OCI-M1 (cell line): ENCODE data around the gene VWA7.

Source experiments
- DNase-seq: peaks from one replicate; lab custom pipeline; 2025; lab: John Stamatoyannopoulos, UW

VWA7 gene

DNA sequence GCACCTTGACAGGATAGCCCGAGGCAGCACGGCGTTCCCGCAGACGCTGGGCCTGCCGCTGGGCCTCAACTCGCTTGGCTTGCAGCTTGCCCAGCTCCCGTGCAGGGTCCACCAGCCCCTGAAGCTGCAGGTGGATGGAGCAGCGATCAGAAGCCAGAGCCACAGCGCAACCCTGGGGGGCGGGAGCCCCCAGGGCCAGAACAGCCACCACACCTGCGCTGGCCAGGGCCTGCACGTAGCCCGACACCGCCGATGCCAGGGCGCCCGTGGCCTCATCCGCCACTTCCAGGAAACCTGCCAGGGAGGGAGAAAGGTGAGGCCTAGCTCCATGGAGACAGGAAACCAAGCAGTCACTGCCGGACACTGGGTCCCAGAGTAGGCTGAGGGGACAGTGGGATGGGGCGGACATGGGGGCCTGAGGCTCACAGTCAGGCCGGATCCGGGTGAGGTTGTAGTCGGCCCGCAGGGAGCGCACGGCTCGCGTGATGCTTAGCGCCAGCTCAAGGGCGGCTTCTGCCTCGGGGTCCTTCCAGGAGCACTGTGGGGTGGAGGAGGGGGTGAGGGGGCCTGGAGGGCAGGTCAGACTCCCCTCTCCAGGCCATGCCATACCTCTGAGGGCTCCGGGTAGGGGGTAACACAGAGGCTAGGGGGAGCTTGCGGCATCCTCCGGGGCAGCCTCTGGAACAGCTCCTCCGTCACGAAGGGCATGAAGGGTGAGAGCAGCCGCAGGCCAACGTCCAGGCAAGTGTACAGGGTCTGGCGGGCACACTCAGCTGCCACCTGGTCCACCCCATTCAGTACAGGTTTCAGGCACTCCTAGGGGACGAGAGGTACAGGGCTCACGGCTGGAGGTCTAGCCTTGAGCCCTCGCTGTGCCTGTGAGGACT, 2.1 kb upstream of the VWA7 start:
- DNase-seq, result no peak

GRCh38 chr6:31778193-31778592, 1.1 kb upstream of the VWA7 start:
- no peak for DNase-seq

GRCh38 chr6:31777667-31778050, 531 bp upstream of the VWA7 start:
- no peak for DNase-seq

DNA sequence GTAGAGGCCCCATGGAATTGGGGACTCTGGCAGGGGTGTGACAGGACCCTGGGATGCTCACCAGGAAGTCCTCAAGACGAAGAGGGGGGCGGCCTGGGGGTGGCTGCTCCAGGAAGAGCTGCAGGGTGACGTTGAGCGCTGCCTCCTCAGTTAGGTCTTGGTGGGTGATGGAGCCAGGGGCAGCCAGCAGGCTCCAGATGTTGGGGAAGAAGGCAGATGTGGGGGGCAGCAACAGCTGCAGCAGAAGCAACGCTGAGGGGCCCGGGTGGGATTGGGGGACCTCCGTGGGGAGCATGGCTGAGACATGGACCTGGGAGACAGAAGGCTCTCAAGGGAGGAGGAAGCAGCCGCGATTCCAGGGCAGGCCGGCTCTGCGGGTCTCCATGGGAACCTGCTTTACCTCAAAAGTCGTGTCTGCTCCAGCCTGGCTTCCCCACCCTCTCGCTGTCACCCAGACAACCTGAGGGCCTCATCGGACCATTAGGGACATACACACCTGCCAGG, 591 bp downstream of the VWA7 start:
- DNase-seq, result peak; percentile 88

- DNase-seq, result no peak
Observed at GRCh38 chr6:31775633-31776484, 1.3 kb downstream of the VWA7 start.

DNA sequence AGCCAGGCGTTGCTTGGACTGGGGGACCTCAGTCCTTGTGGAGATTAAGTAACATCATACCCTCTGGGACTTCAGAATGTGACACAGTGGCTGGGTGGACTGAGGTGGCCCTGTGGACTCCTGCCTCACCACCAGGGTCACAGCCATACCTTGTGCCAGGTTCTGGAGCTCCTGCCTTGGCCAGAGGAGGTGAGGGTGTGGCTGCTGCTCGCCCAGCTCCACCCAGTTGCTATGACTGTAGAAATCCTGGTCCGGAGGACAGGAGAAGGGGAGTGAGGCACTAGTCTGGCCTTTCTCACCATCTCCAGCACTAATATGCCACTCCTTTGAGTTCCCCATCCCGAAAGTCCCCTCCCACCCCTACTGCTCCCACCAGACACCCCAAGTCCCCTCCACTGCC, 1.9 kb downstream of the VWA7 start:
- no peak for DNase-seq

GRCh38 chr6:31771992-31772358, 5.2 kb downstream of the VWA7 start:
- DNase-seq, result no peak

DNA sequence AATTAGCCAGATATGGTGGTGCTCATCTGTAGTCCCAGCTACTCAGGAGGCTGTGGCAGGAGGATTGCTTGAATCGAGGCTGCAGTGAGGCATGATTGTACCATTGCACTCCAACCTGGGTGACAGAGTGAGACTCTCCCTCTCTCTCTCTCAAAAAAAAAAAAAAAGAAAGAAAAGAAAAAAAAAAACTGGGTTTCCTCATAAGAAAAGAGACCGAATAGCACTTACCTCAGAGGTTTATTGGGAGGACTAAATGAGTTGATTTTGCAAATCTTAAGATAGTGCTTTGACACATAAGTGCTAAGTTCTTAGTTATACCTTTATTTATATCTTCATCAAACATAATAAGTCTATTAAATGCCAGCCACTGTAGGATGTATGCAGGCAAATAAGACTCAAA, 6.3 kb downstream of the VWA7 start:
- DNase-seq, result no peak

DNA sequence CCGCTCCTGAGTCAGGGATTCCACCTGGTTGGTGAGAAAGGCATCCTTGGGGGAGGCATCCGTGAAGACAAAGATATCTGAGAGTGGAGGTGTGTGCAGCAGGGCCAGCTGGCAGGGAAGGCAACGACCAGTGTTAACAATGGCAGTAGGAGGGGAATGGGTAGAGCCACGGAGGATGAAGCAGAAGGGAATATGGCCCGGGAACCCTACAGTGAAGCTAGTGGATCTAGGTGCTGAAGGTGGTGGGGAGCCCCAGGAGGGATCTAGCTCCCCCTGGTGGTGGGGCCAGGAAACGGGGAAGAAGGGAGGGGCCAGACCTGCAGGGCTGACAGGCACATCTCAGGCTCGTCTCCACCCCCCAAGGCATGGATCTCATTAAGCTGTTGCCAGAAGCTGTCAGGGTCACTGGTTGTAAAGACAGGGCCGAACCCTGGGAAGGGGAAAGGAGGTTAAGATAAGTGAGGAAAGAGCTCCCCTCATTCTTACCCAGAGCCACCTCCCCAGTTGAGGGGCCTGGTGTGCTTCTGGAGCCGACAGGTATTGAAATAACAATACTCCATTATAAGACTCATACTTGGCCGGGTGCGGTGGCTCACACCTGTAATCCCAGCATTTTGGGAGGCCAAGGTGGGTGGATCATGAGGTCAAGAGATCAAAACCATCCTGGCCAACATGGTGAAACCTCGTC, 7.3 kb downstream of the VWA7 start:
- peak; percentile 96 for DNase-seq

- DNase-seq, result no peak
Observed at GRCh38 chr6:31768363-31769257, 8.5 kb downstream of the VWA7 start.

DNA sequence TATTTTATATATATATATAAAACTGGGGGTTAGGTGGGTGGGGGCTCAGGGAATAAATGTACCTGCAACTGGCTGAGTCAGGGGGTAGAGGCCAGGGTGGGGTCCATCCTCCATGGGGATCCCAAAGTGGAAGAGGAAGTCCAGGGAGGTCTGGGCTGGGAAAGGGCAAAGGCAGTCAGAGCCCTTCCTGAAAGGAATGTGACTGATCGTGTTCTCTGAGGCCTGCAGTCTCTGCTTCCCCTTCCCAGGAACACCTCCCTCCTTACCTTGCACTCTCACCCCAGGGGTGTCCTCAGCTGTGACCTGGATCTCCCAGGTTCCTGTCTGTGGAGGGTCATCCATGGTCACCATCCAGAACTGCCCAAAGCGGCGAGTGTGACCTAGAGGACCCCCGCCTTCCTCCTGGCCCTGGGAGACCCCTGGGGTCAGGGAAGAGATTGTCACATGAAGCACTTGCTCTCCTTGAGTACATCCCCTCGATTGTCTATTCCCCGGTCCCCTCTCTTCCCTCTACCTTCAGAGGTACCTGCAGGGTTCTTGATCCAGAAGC, 10.0 kb downstream of the VWA7 start:
- DNase-seq, result no peak

DNA sequence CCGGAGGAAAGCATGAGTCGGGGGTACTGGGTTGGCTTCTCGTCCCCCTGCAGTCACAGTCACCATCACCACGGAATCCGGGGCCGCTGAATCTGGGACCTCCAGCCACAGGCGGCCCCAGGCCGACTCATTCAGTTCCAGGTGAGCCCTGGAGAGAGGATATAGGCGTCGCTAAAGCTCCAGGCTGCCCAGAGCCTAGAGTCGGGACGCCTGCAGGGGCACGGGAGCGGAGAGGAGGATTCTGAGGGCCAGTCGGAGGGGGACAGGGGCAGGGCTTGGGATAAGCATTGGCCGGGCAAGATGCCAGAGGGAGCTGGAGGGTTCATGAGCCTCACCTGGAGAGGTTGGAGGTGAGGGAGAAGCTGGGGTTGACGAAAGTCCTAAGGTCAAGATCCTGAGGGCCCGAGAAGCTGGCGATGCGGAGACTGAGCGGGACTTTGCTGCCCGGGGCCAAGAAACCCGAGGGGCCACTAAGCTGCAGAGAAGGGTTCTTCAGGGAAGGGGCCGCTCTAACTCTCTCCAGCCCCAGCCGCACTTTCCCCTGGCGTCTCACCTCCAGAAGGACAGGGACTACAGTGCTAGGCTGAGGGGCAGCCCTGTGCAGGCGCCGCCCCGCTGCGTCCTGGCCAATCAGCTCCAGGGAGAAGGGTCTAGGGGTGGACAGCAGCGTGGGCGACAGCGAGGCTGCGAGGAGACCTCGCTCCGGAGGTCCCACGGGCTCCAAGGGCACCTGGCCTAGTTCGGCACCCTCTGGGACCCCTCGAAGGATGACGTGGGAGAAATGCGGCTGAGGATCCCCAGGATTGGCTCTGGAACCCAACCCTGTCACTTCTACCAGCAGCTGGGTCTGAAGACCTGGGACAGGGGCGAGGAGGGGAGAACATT, 11.0 kb downstream of the VWA7 start:
- DNase-seq, result no peak

DNA sequence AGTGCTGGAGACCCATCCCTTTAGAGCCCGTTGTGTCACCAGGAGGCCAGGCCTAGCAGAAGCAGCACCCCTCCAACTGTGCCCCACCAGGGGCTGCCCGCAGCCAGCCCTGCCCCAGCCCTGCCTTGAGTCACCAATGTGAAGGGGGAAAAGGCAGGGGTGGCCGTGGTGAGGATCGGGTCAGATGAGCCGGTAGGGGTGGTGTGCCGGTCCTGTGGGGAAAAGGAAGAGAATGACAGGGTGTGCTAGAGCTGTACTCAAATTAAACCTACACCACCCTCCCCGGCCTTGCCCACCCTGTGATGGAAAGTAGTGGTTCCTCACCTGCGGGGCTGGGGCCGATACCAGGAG, 11.6 kb downstream of the VWA7 start:
- no peak for DNase-seq

GRCh38 chr6:31764198-31764597, 12.9 kb downstream of the VWA7 start:
- no peak for DNase-seq

GRCh38 chr6:31763619-31763940, 13.5 kb downstream of the VWA7 start:
- DNase-seq, result no peak

DNA sequence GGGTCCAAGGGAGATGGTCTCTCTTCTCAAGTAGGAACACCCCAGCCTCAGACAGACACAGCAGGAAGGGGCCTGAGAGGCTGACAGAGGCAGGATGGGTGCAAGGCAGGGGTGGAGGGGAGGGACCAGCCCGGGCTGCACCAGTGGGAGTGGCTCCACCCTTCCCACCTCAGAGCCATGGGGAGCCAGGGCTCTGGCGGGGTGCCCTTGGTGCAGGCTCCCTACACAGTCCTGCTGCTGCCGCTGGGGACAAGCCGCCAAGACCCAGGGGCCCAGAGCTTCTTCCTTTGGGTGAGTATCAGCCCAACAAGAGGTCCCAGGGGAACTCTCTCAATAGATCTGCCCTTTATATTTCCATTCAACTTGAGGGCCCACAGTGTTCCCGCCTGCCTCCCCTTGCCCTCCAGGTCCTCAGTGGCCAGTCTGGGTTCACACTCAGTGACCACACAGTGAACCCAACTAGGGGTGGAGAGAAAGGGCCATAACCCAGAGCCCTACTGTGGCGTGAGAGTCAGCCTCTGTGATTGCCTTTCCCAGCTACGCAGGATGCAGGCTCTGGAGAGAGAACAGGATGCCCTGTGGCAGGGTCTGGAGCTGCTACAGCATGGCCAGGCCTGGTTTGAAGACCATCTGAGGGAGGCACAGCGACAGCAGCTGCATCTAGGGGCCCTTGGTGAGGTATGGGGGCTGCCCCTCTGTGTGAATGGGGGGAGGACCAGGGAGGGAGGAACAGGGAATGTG, 14.1 kb downstream of the VWA7 start:
- no peak for DNase-seq

DNA sequence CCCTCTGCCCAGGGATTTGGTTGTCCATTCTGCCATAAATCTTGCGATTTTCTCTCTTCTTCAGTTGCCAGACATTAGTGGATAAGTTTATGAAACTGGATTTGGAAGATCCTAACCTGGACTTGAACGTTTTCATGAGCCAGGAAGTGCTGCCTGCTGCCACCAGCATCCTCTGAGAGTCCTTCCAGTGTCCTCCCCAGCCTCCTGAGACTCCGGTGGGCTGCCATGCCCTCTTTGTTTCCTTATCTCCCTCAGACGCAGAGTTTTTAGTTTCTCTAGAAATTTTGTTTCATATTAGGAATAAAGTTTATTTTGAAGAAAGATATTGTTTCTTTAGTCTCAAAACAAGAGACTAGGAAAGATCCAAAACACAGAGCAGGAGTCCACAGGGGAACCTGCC, 14.8 kb downstream of the VWA7 start, which contains the start of gene SAPCD1:
Gene SAPCD1, plus strand, starts transcription at position 301 of the 400 bp plus-strand sequence. CDS start 399 bp downstream, outside the sequence.
- DNase-seq, result no peak

DNA sequence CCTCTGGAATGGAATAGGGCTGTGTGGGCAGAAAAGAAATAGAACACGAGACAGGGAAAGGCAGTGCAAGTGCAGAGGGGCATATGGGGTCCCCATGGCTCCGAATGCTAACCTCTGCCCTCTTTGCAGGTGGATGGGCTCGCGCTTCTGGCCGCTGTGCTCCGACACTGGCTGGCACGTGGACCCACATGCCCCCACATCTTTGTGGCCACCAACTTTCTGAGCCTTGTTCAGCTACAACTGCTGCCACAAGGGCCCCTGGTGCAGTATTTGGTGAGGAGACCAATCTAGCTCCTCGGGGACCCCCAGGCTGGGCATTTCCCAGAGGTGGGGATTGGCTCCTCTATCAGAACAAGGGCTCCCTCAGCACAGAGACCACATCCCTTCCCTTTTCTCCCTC, 15.8 kb downstream of the VWA7 start:
- DNase-seq, result no peak

GRCh38 chr6:31760790-31761189, 16.3 kb downstream of the VWA7 start:
- DNase-seq, result no peak
